Heart left ventricle (tissue), 13 donors: ENCODE data around the gene PCTP.

Source experiments
- CTCF ChIP-seq, 12 donors: fragments of 200-600 bp; sonication (generic) in 4 of 12; IDR thresholded peaks; one replicate each; pipeline versions ENCODE4 v1.5.0 to v1.8.0; 2018 to 2022; ENCODE audit warnings: antibody characterized with exemption in 12 of 12, mild to moderate bottlenecking in 5 of 12
- POLR2A ChIP-seq, 2 donors: fragments of 450-650 bp; IDR thresholded peaks; one replicate each; pipeline ENCODE4 v1.6.1; 2017; ENCODE audit warnings: antibody characterized with exemption in 2 of 2, mild to moderate bottlenecking in 2 of 2, moderate library complexity in 2 of 2
- donor health status: ischemic (EF 13 %, LVEDD 7.1; RV severe dilation, severe dysfunction).
- donor health status: DM: no; HTN: yes; CAD: no.
- donor health status: DM: no; HTN: no; CAD: no.
- donor health status: ischemic (EF 25% LVEDD 6.9; RV normal size, moderate dysfunction).
- donor health status: ischemic (EF 25% LVEDD 5.7; RV mildly dilated, moderate dysfunction).
- donor health status: ischemic (EF 35%, LVEDD 5.7; RV mildly dilated, moderate dysfunction).
- donor health status: nonischemic (EF 11% LVEDD 7.7; RV severe dilation, severe dysfunction).
- donor health status: DM: yes; HTN: yes; CAD: no.
- donor health status: PGD.
- donor health status: ischemic (EF 29% LVEDD 5.4; RV normal size, mild dysfunction).
- donor health status: nonischemic (EF 23%, LVEDD 6.1; RV moderate dilation, normal function).

- TF ChIP-seq CTCF (IDR thresholded peaks at IDR 0.05) (no peak), POLR2A (IDR thresholded peaks at IDR 0.05) (no peak)
Observed at GRCh38 chr17:55760643-55761355, 9.9 kb downstream of the PCTP start.
